Progenitor cell of endocrine pancreas (in vitro differentiated cells): ENCODE results near the gene KDM7A. TPM values are rescaled to one million over a fixed set of nuclear protein-coding genes. Genes with fewer than 3 reads are reported as not detected.
A peak's percentile ranks its signal among the peaks of the same experiment; 100 is the strongest.
"Not testable (repeated sequence)": the region's sequence is repeated elsewhere in the genome, so short reads cannot be mapped to it uniquely, and the experiment has no call there.

ENCODE experiments used
- DNase-seq: peaks from one replicate; pipeline ENCODE4 v3.0.0; 2021; ENCODE audit warnings: low spot score; ENCODE audit not compliant: unreplicated experiment
- H3K27ac Mint-ChIP-seq: 2 replicates; pipeline ENCODE4 v1.8.0; 2021; ENCODE audit warnings: mild to moderate bottlenecking, moderate library complexity, mixed read lengths
- H3K27me3 Mint-ChIP-seq: 2 replicates; pipeline ENCODE4 v1.8.0; 2021; ENCODE audit warnings: mixed read lengths
- H3K36me3 Mint-ChIP-seq: 2 replicates; pipeline ENCODE4 v1.8.0; 2022; ENCODE audit warnings: mixed read lengths; ENCODE audit not compliant: insufficient read depth
- H3K4me1 Mint-ChIP-seq: 2 replicates; pipeline ENCODE4 v1.8.0; 2021; ENCODE audit warnings: low read depth, mixed read lengths
- H3K4me3 Mint-ChIP-seq: 2 replicates; pipeline ENCODE4 v1.8.0; 2021; ENCODE audit warnings: low read depth, mild to moderate bottlenecking, moderate library complexity, mixed read lengths
- H3K9me3 Mint-ChIP-seq: 2 replicates; pipeline ENCODE4 v1.8.0; 2021; ENCODE audit warnings: low read depth, mixed read lengths
- total RNA-seq: library from RNA; stranded (reverse); gene quantifications from 2 replicates; pipeline ENCODE4 v1.2.1, GENCODE V29; 2021
- TF ChIP-seq, protein P1 (sequence below): fragments of 200-600 bp; sonication (generic); IDR thresholded peaks from one replicate; pipeline ENCODE4 v1.5.0; 2021; ENCODE audit warnings: antibody characterized with exemption, mild to moderate bottlenecking; ENCODE audit not compliant: unreplicated experiment

Gene KDM7A
- total RNA-seq, 1 donor from 2014 or later, result 13.8 TPM

DNA sequence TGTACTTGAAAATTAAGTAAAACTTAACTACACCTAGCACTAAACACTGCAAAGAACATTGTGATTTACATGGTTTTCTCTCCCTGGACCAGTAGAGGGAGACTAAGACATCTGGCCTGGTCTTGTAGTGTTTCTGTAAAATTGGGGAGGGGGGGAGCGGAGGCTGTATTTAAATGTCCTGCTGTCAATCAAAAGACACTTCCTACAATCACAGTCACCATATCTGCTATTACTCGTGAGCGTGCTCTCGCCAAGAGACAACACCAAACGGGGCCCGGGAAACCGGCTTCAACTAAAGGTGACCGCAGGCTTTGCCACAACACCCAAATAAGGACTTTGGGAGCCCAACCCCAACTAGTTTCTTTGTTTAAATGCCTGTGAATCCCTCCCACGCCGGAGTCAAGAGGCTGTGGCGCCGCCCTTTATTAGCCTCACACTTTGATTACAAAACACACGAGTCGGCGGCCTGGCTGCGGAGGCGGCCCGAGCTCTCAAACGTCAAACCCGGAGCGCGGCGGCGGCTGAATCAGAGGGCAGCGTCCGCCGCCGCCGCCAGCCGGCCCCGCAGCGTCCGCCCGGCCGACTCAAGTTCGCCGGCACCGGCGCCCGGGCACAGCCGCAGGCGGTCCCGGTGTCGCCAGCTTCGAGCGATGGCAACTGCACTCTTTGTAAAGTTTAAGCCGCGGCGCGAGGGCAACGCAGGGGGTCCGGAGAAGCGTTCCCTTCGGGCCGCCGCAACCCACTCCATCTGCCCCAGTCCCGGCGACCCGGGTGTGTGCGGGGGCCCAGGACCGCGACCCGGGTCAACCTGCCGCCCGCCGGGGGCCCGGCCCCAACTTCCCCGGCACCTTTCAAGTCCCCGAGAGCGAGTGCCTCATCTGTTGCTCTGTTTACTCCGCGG is 1.3 kb downstream of the KDM7A start:
- peak overlapping the region; percentile 98 for H3K27ac Mint-ChIP-seq
- TF ChIP-seq, protein P1, sequence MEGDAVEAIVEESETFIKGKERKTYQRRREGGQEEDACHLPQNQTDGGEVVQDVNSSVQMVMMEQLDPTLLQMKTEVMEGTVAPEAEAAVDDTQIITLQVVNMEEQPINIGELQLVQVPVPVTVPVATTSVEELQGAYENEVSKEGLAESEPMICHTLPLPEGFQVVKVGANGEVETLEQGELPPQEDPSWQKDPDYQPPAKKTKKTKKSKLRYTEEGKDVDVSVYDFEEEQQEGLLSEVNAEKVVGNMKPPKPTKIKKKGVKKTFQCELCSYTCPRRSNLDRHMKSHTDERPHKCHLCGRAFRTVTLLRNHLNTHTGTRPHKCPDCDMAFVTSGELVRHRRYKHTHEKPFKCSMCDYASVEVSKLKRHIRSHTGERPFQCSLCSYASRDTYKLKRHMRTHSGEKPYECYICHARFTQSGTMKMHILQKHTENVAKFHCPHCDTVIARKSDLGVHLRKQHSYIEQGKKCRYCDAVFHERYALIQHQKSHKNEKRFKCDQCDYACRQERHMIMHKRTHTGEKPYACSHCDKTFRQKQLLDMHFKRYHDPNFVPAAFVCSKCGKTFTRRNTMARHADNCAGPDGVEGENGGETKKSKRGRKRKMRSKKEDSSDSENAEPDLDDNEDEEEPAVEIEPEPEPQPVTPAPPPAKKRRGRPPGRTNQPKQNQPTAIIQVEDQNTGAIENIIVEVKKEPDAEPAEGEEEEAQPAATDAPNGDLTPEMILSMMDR, result peak; percentile 75
- H3K9me3 Mint-ChIP-seq, result no peaks in the 10 kb centered on the region
- peak; percentile 63 for DNase-seq
- no peaks in the 10 kb centered on the region for H3K36me3 Mint-ChIP-seq
- H3K27me3 Mint-ChIP-seq, result peaks cover 15% of the 10 kb centered on the region
- H3K4me1 Mint-ChIP-seq, result peaks cover 18% of the 10 kb centered on the region
- H3K4me3 Mint-ChIP-seq, result peak overlapping the region; percentile 91

DNA sequence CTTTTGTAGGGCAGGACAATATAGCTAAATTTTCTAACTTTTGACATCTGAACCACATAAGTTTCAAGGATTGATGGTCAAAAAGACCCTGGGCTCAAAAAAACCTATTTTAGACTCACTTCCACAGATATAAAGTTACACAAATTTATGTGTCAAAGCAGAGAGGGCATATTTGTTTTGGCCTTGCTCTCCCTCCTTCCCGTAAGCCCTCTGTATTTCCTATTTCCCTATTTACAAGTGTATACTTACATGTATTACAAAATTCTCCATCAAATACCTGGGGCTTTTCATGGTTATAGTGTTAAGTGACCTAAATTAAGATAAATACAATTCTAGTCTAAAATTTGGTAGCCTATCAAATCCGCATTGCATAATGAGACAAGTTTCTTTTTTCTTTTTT is 2.6 kb downstream of the KDM7A start:
- no peak for DNase-seq
- TF ChIP-seq, protein P1, result no peak
- Mint-ChIP-seq H3K36me3 (no peaks in the 10 kb centered on the region), H3K27me3 (peaks cover 12% of the 10 kb centered on the region), H3K4me1 (peaks cover 21% of the 10 kb centered on the region), H3K4me3 (no peak overlapping the region), H3K27ac (no peak overlapping the region), H3K9me3 (no peaks in the 10 kb centered on the region)

DNA sequence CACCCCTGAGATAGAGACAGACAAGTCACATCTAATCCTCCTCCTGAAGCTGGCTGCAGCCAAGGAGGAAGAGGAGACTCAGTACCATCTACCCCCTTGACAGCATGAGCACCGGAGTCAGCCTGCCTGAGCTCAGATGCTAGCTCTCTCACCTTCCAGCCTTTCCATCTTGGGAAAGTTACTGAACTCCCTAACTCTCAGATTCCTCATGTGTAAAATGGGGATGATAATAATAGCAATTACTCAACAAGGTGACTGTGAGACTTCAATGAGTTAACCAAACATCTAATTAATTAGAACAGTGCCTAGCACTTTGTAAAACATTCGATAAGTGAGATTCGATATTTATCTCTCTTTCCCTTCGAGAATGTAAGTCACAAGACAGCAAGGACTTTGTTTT is 6.4 kb downstream of the KDM7A start:
- H3K27me3 Mint-ChIP-seq, result no peaks in the 10 kb centered on the region
- peaks cover 16% of the 10 kb centered on the region for H3K4me1 Mint-ChIP-seq
- no peaks in the 10 kb centered on the region for H3K9me3 Mint-ChIP-seq
- no peak overlapping the region for H3K4me3 Mint-ChIP-seq
- TF ChIP-seq, protein P1, result no peak
- no peaks in the 10 kb centered on the region for H3K36me3 Mint-ChIP-seq
- H3K27ac Mint-ChIP-seq, result peak overlapping the region; percentile 60
- no peak for DNase-seq

GRCh38 chr7:140168816-140169215 is 8.0 kb downstream of the KDM7A start:
- Mint-ChIP-seq H3K27ac (no peak overlapping the region), H3K36me3 (no peaks in the 10 kb centered on the region), H3K4me1 (peaks cover 14% of the 10 kb centered on the region), H3K27me3 (no peaks in the 10 kb centered on the region), H3K4me3 (no peak overlapping the region), H3K9me3 (no peaks in the 10 kb centered on the region)
- TF ChIP-seq, protein P1, result no peak
- no peak for DNase-seq

DNA sequence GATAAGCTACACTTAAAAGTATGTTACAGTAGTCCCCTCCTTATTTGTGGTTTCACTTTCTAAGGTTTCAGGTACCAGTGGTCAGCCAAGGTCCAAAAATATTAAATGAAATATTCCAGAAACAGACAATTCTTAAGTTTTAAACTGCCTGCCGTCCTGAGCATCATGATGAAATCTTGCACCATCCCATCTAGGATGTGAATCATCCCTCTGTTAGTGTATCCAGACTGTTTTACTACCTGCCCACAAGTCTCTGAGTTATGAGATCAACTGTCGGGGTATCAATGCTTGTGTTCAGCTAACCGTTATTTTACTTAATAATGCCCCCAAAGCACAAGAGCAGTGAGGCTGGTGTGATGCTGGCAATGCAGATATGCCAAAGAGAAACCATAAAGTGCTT is 11.4 kb downstream of the KDM7A start:
- no peaks in the 10 kb centered on the region for H3K27me3 Mint-ChIP-seq
- no peak overlapping the region for H3K27ac Mint-ChIP-seq
- DNase-seq, result no peak
- H3K36me3 Mint-ChIP-seq, result no peaks in the 10 kb centered on the region
- no peaks in the 10 kb centered on the region for H3K9me3 Mint-ChIP-seq
- TF ChIP-seq, protein P1, result no peak
- H3K4me3 Mint-ChIP-seq, result no peak overlapping the region
- peaks cover 11% of the 10 kb centered on the region for H3K4me1 Mint-ChIP-seq

DNA sequence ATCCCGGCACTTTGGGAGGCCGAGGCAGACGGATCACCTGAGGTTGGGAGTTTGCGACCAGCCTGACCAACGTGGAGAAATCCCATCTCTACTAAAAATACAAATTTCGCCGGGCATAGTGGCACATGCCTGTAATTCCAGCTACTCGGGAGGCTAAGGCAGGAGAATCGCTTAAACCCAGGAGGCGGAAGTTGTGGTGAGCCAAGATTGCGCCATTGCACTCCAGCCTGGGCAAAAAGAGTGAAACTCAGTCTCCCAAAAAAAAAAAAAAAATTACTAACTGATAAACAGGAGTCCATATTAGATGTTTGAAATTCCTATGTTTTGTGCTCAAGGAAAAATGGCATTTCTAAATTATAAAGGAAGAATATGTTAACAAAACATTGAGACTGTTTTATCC is 14.7 kb downstream of the KDM7A start:
- DNase-seq, H3K4me3 Mint-ChIP-seq, H3K27ac Mint-ChIP-seq, H3K36me3 Mint-ChIP-seq, H3K9me3 Mint-ChIP-seq, H3K27me3 Mint-ChIP-seq: not testable (repeated sequence)
- H3K4me1 Mint-ChIP-seq, result peaks cover 16% of the 10 kb centered on the region
